IMR-90 (cell line): ENCODE data around the gene ME3. TPM values are rescaled to one million over a fixed set of nuclear protein-coding genes. Genes with fewer than 3 reads are reported as not detected.
A peak's percentile ranks its signal among the peaks of the same experiment; 100 is the strongest.

Experiments used
- ATAC-seq: fragments of 200-7000 bp; cut with Tn5 transposase; 2 replicates; pipeline ENCODE4 v1.9.1; 2020; ENCODE audit warnings: low read depth, mild to moderate bottlenecking, moderate library complexity
- BruUV-seq: library from RNA; stranded (reverse); fragments of 400-500 nt; replicated peaks from 2 replicates; lab custom pipeline; 2021; lab: Mats Ljungman, UMichigan
- CTCF ChIA-PET: fragments of 300-600 bp; formaldehyde crosslinking; extraction: SDS; loops from one replicate; lab custom pipeline; 2021; ENCODE audit warnings: antibody characterized with exemption; lab: Yijun Ruan, JAX
- POLR2A ChIA-PET: fragments of 300-600 bp; sonication (Branson Sonifier 250); formaldehyde crosslinking; loops from one replicate; lab custom pipeline; 2022; ENCODE audit warnings: antibody characterized with exemption; ENCODE audit not compliant: unreplicated experiment; lab: Charles Lee
- DNase-seq: peaks from one replicate; pipeline ENCODE4 v3.0.0; 2013
- H2AFZ ChIP-seq: replicated peaks from 2 replicates; pipeline ENCODE3; 2013; ENCODE audit warnings: low read length, mild to moderate bottlenecking; ENCODE audit not compliant: poor library complexity
- H2AK5ac ChIP-seq: 2 replicates; pipeline ENCODE4 v1.6.1; 2013; ENCODE audit warnings: low read depth, low read length, inconsistent platforms
- H2AK9ac ChIP-seq: replicated peaks from 2 replicates; pipeline ENCODE3; 2013; ENCODE audit warnings: mild to moderate bottlenecking, low read depth, low read length, moderate library complexity; ENCODE audit not compliant: poor library complexity
- H2BK120ac ChIP-seq: 2 replicates; pipeline ENCODE4 v1.6.1; 2013; ENCODE audit warnings: low read depth, low read length, inconsistent platforms
- H2BK15ac ChIP-seq: 3 replicates; pipeline ENCODE4 v1.6.1; 2013; ENCODE audit warnings: low read depth, low read length, inconsistent platforms
- H2BK20ac ChIP-seq: 2 replicates; pipeline ENCODE4 v1.6.1; 2013; ENCODE audit warnings: low read depth, mild to moderate bottlenecking, inconsistent platforms, low read length, moderate library complexity
- H2BK5ac ChIP-seq: 2 replicates; pipeline ENCODE4 v1.6.1; 2013; ENCODE audit warnings: mild to moderate bottlenecking, low read depth, low read length, inconsistent platforms; ENCODE audit not compliant: poor library complexity, severe bottlenecking
- H3K14ac ChIP-seq: replicated peaks from 2 replicates; pipeline ENCODE4 v1.6.1; 2013; ENCODE audit warnings: low read depth, low read length, inconsistent platforms
- H3K18ac ChIP-seq: 2 replicates; pipeline ENCODE4 v1.6.1; 2013; ENCODE audit warnings: low read depth, low read length, control low read depth
- H3K23ac ChIP-seq: 2 replicates; pipeline ENCODE4 v1.6.1; 2013; ENCODE audit warnings: low read depth, low read length, inconsistent platforms
- H3K27ac ChIP-seq: 2 replicates; pipeline ENCODE4 v1.5.1; 2013; ENCODE audit warnings: mild to moderate bottlenecking, control low read depth, low read length; ENCODE audit not compliant: insufficient read depth
- H3K27me3 ChIP-seq: 2 replicates; pipeline ENCODE4 v1.6.1; 2013; ENCODE audit warnings: low read length; ENCODE audit not compliant: control insufficient read depth, insufficient read depth
- H3K36me3 ChIP-seq: 2 replicates; pipeline ENCODE4 v1.6.1; 2013; ENCODE audit warnings: low read length, mixed read lengths; ENCODE audit not compliant: control insufficient read depth, insufficient read depth
- H3K4ac ChIP-seq: 2 replicates; pipeline ENCODE4 v1.6.1; 2013; ENCODE audit warnings: low read depth, low read length, inconsistent platforms
- H3K4me1 ChIP-seq: 2 replicates; pipeline ENCODE4 v1.6.1; 2013; ENCODE audit warnings: low read length, mixed read lengths; ENCODE audit not compliant: control insufficient read depth, insufficient read depth
- H3K4me2 ChIP-seq: 2 replicates; pipeline ENCODE4 v1.6.1; 2013; ENCODE audit warnings: low read depth, mild to moderate bottlenecking, control low read depth, low read length, moderate library complexity
- H3K4me3 ChIP-seq: 2 replicates; pipeline ENCODE4 v1.5.1; 2013; ENCODE audit warnings: low read depth, mild to moderate bottlenecking, control low read depth, low read length, moderate library complexity; ENCODE audit not compliant: insufficient read depth
- H3K56ac ChIP-seq: 2 replicates; pipeline ENCODE4 v1.6.1; 2013; ENCODE audit warnings: low read length, inconsistent platforms; ENCODE audit not compliant: insufficient read depth; ENCODE audit errors: extremely low read depth
- H3K79me1 ChIP-seq, 2 experiments: 2 replicates each; pipeline ENCODE4 v1.6.1; 2013; ENCODE audit warnings: low read length in 2 of 2, inconsistent platforms in 1 of 2, low read depth in 1 of 2
- H3K9ac ChIP-seq: 2 replicates; pipeline ENCODE4 v1.6.1; 2013; ENCODE audit warnings: low read depth, low read length, control low read depth
- H3K9me1 ChIP-seq: 2 replicates; pipeline ENCODE4 v1.6.1; 2013; ENCODE audit warnings: low read length, inconsistent platforms; ENCODE audit not compliant: insufficient read depth
- H3K9me3 ChIP-seq: 2 replicates; pipeline ENCODE4 v1.6.1; 2013; ENCODE audit warnings: low read length; ENCODE audit not compliant: control insufficient read depth, insufficient read depth
- H4K20me1 ChIP-seq: 2 replicates; pipeline ENCODE4 v1.6.1; 2013; ENCODE audit warnings: low read length, inconsistent platforms; ENCODE audit not compliant: insufficient read depth
- H4K5ac ChIP-seq: 2 replicates; pipeline ENCODE4 v1.6.1; 2013; ENCODE audit warnings: mild to moderate bottlenecking, low read depth, low read length, control low read depth
- H4K8ac ChIP-seq, 2 experiments: 2 replicates each; pipeline ENCODE4 v1.6.1; 2013; ENCODE audit warnings: low read depth in 2 of 2, low read length in 2 of 2, control low read depth in 1 of 2, inconsistent platforms in 1 of 2
- H4K91ac ChIP-seq: 2 replicates; pipeline ENCODE4 v1.6.1; 2013; ENCODE audit warnings: low read depth, low read length, inconsistent platforms; ENCODE audit not compliant: insufficient read depth
- BHLHE40 ChIP-seq: fragments of 150-350 bp; IDR thresholded peaks from 2 replicates; pipeline ENCODE4 v1.6.1; 2016; ENCODE audit warnings: mild to moderate bottlenecking, low read depth, low read length
- CEBPB ChIP-seq: IDR thresholded peaks from 2 replicates; pipeline ENCODE4 v1.6.1; 2012; ENCODE audit warnings: low read depth, low read length, improper control_type of control experiment
- CHD1 ChIP-seq: IDR thresholded peaks from 2 replicates; pipeline ENCODE4 v1.6.1; 2012; ENCODE audit warnings: low read depth, low read length, improper control_type of control experiment
- CTCF ChIP-seq: conservative IDR thresholded peaks from 2 replicates; pipeline ENCODE4 v1.5.1; 2012; ENCODE audit warnings: mild to moderate bottlenecking, low read depth, low read length, improper control_type of control experiment
- FOS ChIP-seq: fragments of 150-350 bp; IDR thresholded peaks from 2 replicates; pipeline ENCODE4 v1.6.1; 2016; ENCODE audit warnings: low read depth, low read length
- MAFK ChIP-seq: IDR thresholded peaks from 2 replicates; pipeline ENCODE4 v1.6.1; 2012; ENCODE audit warnings: low read depth, low read length, improper control_type of control experiment
- MAZ ChIP-seq: IDR thresholded peaks from 2 replicates; pipeline ENCODE4 v1.6.1; 2012; ENCODE audit warnings: low read depth, mild to moderate bottlenecking, low read length, improper control_type of control experiment, moderate library complexity, borderline replicate concordance
- MXI1 ChIP-seq: IDR thresholded peaks from 2 replicates; pipeline ENCODE4 v1.6.1; 2012; ENCODE audit warnings: low read depth, mild to moderate bottlenecking, low read length, moderate library complexity, borderline replicate concordance
- NFE2L2 ChIP-seq: fragments of 150-350 bp; IDR thresholded peaks from 2 replicates; pipeline ENCODE4 v1.6.1; 2016; ENCODE audit warnings: low read depth, mild to moderate bottlenecking, low read length
- POLR2A ChIP-seq: IDR thresholded peaks from 2 replicates; pipeline ENCODE4 v1.6.1; 2012; ENCODE audit warnings: mild to moderate bottlenecking, low read depth, low read length
- RAD21 ChIP-seq: IDR thresholded peaks from 2 replicates; pipeline ENCODE4 v1.6.1; 2012; ENCODE audit warnings: low read length, improper control_type of control experiment
- RCOR1 ChIP-seq: IDR thresholded peaks from 2 replicates; pipeline ENCODE4 v1.6.1; 2012; ENCODE audit warnings: mild to moderate bottlenecking, low read length, improper control_type of control experiment; ENCODE audit not compliant: insufficient replicate concordance
- RFX5 ChIP-seq: IDR thresholded peaks from 2 replicates; pipeline ENCODE4 v1.8.0; 2012; ENCODE audit warnings: low read depth, mild to moderate bottlenecking, low read length, moderate library complexity
- SMC3 ChIP-seq: fragments of 150-350 bp; IDR thresholded peaks from 2 replicates; pipeline ENCODE4 v1.6.1; 2016; ENCODE audit warnings: low read depth, mild to moderate bottlenecking, antibody characterized with exemption, low read length, moderate library complexity
- USF2 ChIP-seq: fragments of 150-350 bp; IDR thresholded peaks from 2 replicates; pipeline ENCODE4 v1.6.1; 2017; ENCODE audit warnings: mild to moderate bottlenecking, antibody characterized with exemption, low read length, low read depth
- WGBS, 2 experiments: methylation state at CpG; one replicate each; pipeline versions ENCODE4 v1.1.5 to v1.1.7; 2013; ENCODE audit warnings: missing lambda C conversion rate in 2 of 2; ENCODE audit not compliant: insufficient read length in 1 of 2; ENCODE audit errors: extremely low coverage in 2 of 2; 5-methylcytosine and 5-hydroxymethylcytosine counted together
- dilution Hi-C: fragments of 300-500 bp; cut with HindIII; formaldehyde crosslinking; loops from one replicate; pipeline ENCODE4 v1.14.3; 2018; ENCODE audit warnings: low sequenced_read_pairs; ENCODE audit not compliant: unreplicated experiment
- in situ Hi-C: fragments of 300-500 bp; cut with MboI; formaldehyde crosslinking; loops from 3 replicates; pipeline ENCODE4 v1.14.3; 2019; ENCODE audit warnings: low sequenced_read_pairs, inconsistent platforms, mixed read lengths
- intact Hi-C: fragments of 100-400 bp; cut with micrococcal nuclease; formaldehyde crosslinking; loops from 2 replicates; pipeline ENCODE4 v1.10.0; 2022
- polyA plus RNA-seq, 3 experiments: library from polyadenylated mRNA; depleted of rRNA; stranded (reverse); fragments of >200 nt; gene quantifications; 2 replicates each; pipeline ENCODE4 v1.2.3, GENCODE V29; 2012; ENCODE audit warnings: low replicate concordance in 1 of 3
- total RNA-seq: library from RNA; depleted of rRNA; stranded (reverse); fragments of >200 nt; gene quantifications from 2 replicates; pipeline ENCODE4 v1.2.3, GENCODE V29; 2012

The ME3 gene
- total and polyA plus RNA-seq, 2 of the 4 experiments (the other 2 are of a cell fraction), result 7.8 to 9.0 TPM

- Histone ChIP-seq H2BK5ac (peak overlapping the region; percentile 30), H2AK5ac (peak overlapping the region; percentile 92), H2BK20ac (peak overlapping the region; percentile 94), H3K4ac (peak overlapping the region; percentile 86), H3K4me1 (peaks cover 22% of the 10 kb centered on the region), H4K5ac (peak overlapping the region; percentile 53), H4K91ac (peak overlapping the region; percentile 86), H2BK15ac (peak overlapping the region; percentile 97), H3K79me1 (peaks cover 0 to 4% of the 10 kb centered on the region in 2 experiments; a peak in 1 of 4 replicates), H2BK120ac (peak overlapping the region; percentile 96), H2AFZ (peak overlapping the region; percentile 62), H2AK9ac (peak overlapping the region; percentile 88), H3K27me3 (no peaks in the 10 kb centered on the region), H3K9ac (no peak overlapping the region), H3K9me3 (no peaks in the 10 kb centered on the region), H4K8ac (peak overlapping the region; percentile 49 to 85), H3K4me2 (no peak overlapping the region), H3K56ac (peak overlapping the region; percentile 21; the same call in 1 of the 2 replicates), H3K23ac (peak overlapping the region; percentile 76), H4K20me1 (no peaks in the 10 kb centered on the region), H3K27ac (no peak overlapping the region), H3K18ac (peak overlapping the region; percentile 61), H3K9me1 (peaks cover 29% of the 10 kb centered on the region), H3K36me3 (no peaks in the 10 kb centered on the region), H3K14ac (peak overlapping the region; percentile 85), H3K4me3 (no peak overlapping the region)
- BruUV-seq, result no TSS peak
- ChIA-PET CTCF (interaction anchor here (0.7 kb wide), 2 partner anchors 11 to 232 kb away, joined by 3 to 4 read pairs; no protein-coding TSS in a partner anchor), POLR2A (no interaction called here)
- in situ Hi-C loops (loop anchor here (5.0 kb wide), 3 partner anchors 147 to 457 kb away; no protein-coding TSS in a partner anchor), intact Hi-C loops (loop anchor here (5.0 kb wide), 2 partner anchors 57 to 282 kb away; no protein-coding TSS in a partner anchor), dilution Hi-C loops (no loop called here)
- ATAC-seq (peak; percentile 62), DNase-seq (peak; percentile 95)
- WGBS, 2 experiments, result no CpG with 5 or more reads among the region's 3 CpGs
- 0 out of 2 replicates have a peak, but pooled peaks have one; percentile 28 for TF ChIP-seq FOS
- peak; percentile 74; the same call in 1 of the 2 replicates for TF ChIP-seq BHLHE40
- TF ChIP-seq POLR2A, result no peak
- no peak for TF ChIP-seq USF2
- no peak for TF ChIP-seq SMC3
- TF ChIP-seq RFX5, result no peak
- TF ChIP-seq RCOR1, result no peak
- TF ChIP-seq NFE2L2, result no peak
- TF ChIP-seq RAD21, result peak; percentile 5; the same call in 1 of the 2 replicates
- TF ChIP-seq MXI1, result no peak
- no peak for TF ChIP-seq CEBPB
- 0 out of 2 replicates have a peak, but pooled peaks have one; percentile 10 for TF ChIP-seq CTCF
- no peak for TF ChIP-seq MAZ
- no peak for TF ChIP-seq CHD1
- no peak for TF ChIP-seq MAFK
Observed at GRCh38 chr11:86459682-86460460, 212.5 kb downstream of the ME3 start.
